WTC11 (cell line): ENCODE data around the gene GRIN2A. TPM values are rescaled to one million over a fixed set of nuclear protein-coding genes. Genes with fewer than 3 reads are reported as not detected.

Source experiments
- ATAC-seq: fragments of 200-7000 bp; cut with Tn5 transposase; 2 replicates; pipeline ENCODE4 v1.10.0; 2021; ENCODE audit warnings: mild to moderate bottlenecking, moderate library complexity
- CTCF ChIA-PET: fragments of 300-600 bp; sonication (Branson Sonifier 250); formaldehyde crosslinking; loops from one replicate; lab custom pipeline; 2021; ENCODE audit warnings: antibody characterized with exemption; lab: Charles Lee
- POLR2A ChIA-PET: fragments of 350-600 bp; sonication (Branson Sonifier 250); formaldehyde crosslinking; loops from one replicate; lab custom pipeline; 2021; ENCODE audit warnings: antibody characterized with exemption; lab: Charles Lee
- DNase-seq: peaks from one replicate; pipeline ENCODE4 v3.0.0; 2021; ENCODE audit warnings: low spot score
- H3K27ac Mint-ChIP-seq: 2 replicates; pipeline ENCODE4 v1.8.0; 2021; ENCODE audit warnings: mixed read lengths
- H3K27me3 Mint-ChIP-seq: 2 replicates; pipeline ENCODE4 v1.8.0; 2021; ENCODE audit warnings: low read depth, mild to moderate bottlenecking, moderate library complexity, mixed read lengths
- H3K36me3 Mint-ChIP-seq: 2 replicates; pipeline ENCODE4 v1.8.0; 2021; ENCODE audit warnings: mixed read lengths
- H3K4me1 Mint-ChIP-seq: 2 replicates; pipeline ENCODE4 v1.8.0; 2022; ENCODE audit warnings: mixed read lengths
- H3K4me3 Mint-ChIP-seq: 2 replicates; pipeline ENCODE4 v1.8.0; 2021; ENCODE audit warnings: mild to moderate bottlenecking, moderate library complexity, mixed read lengths
- H3K9me3 Mint-ChIP-seq: 2 replicates; pipeline ENCODE4 v1.8.0; 2021; ENCODE audit warnings: mixed read lengths
- ATF1 ChIP-seq: sonication (generic); formaldehyde crosslinking; IDR thresholded peaks from 2 replicates; pipeline ENCODE4 v1.8.1; 2023; ENCODE audit warnings: mild to moderate bottlenecking, moderate library complexity, missing genetic modification reagents
- CBFB ChIP-seq: sonication (generic); formaldehyde crosslinking; IDR thresholded peaks from 2 replicates; pipeline ENCODE4 v1.8.1; 2022; ENCODE audit warnings: mild to moderate bottlenecking, low read depth, missing genetic modification reagents
- ELF4 ChIP-seq: sonication (generic); formaldehyde crosslinking; IDR thresholded peaks from 2 replicates; pipeline ENCODE4 v1.8.1; 2022; ENCODE audit warnings: low read depth, mild to moderate bottlenecking, moderate library complexity, missing genetic modification reagents
- GRHL2 ChIP-seq: fragments of 250-450 bp; sonication (Bioruptor Pico); IDR thresholded peaks from 2 replicates; pipeline ENCODE4 v1.8.0; 2022; ENCODE audit warnings: mild to moderate bottlenecking, moderate library complexity; ENCODE audit not compliant: insufficient replicate concordance, severe bottlenecking
- HMGA2 ChIP-seq: fragments of 250-450 bp; sonication (Bioruptor Pico); IDR thresholded peaks from 2 replicates; pipeline ENCODE4 v1.4.0; 2021; ENCODE audit warnings: mild to moderate bottlenecking, moderate library complexity
- JAZF1 ChIP-seq: fragments of 250-450 bp; sonication (Bioruptor Pico); IDR thresholded peaks from 2 replicates; pipeline ENCODE4 v1.9.0; 2021; ENCODE audit warnings: moderate library complexity, mild to moderate bottlenecking, inconsistent platforms
- NFE2L1 ChIP-seq: sonication (generic); formaldehyde crosslinking; IDR thresholded peaks from 2 replicates; pipeline ENCODE4 v1.8.1; 2023; ENCODE audit warnings: missing genetic modification reagents
- NR3C1 ChIP-seq: sonication (generic); formaldehyde crosslinking; conservative IDR thresholded peaks from 2 replicates; pipeline ENCODE4 v1.8.1; 2023; ENCODE audit warnings: low read depth, mild to moderate bottlenecking, missing genetic modification reagents
- RELA ChIP-seq: sonication (generic); formaldehyde crosslinking; IDR thresholded peaks from 2 replicates; pipeline ENCODE4 v1.8.1; 2022; ENCODE audit warnings: missing genetic modification reagents, mild to moderate bottlenecking, borderline replicate concordance
- RORB ChIP-seq: fragments of 250-450 bp; sonication (Bioruptor Pico); IDR thresholded peaks from 2 replicates; pipeline ENCODE4 v1.9.0; 2021; ENCODE audit warnings: mild to moderate bottlenecking
- SOX15 ChIP-seq: fragments of 250-450 bp; sonication (Bioruptor Pico); IDR thresholded peaks from 2 replicates; pipeline ENCODE4 v1.9.0; 2021; ENCODE audit warnings: mild to moderate bottlenecking
- ZNF281 ChIP-seq: sonication (generic); formaldehyde crosslinking; IDR thresholded peaks from 2 replicates; pipeline ENCODE4 v1.8.0; 2023; ENCODE audit warnings: mild to moderate bottlenecking, missing genetic modification reagents
- total RNA-seq: library from RNA; stranded (reverse); gene quantifications from 3 replicates; pipeline ENCODE4 v1.2.3, GENCODE V29; 2021
- TF ChIP-seq, protein P1 (sequence below): sonication (generic); formaldehyde crosslinking; IDR thresholded peaks from 2 replicates; pipeline ENCODE4 v1.8.1; 2023; ENCODE audit warnings: mild to moderate bottlenecking, moderate library complexity, missing genetic modification reagents
- TF ChIP-seq, protein P2 (sequence below): sonication (generic); formaldehyde crosslinking; IDR thresholded peaks from 2 replicates; pipeline ENCODE4 v1.8.0; 2022; ENCODE audit warnings: mild to moderate bottlenecking, missing genetic modification reagents
- TF ChIP-seq, protein P3 (sequence below): sonication (generic); formaldehyde crosslinking; IDR thresholded peaks from 2 replicates; pipeline ENCODE4 v1.8.1; 2023; ENCODE audit warnings: mild to moderate bottlenecking, missing genetic modification reagents
- TF ChIP-seq, protein P4 (sequence below): sonication (generic); formaldehyde crosslinking; IDR thresholded peaks from 2 replicates; pipeline ENCODE4 v1.8.1; 2023; ENCODE audit warnings: mild to moderate bottlenecking, missing genetic modification reagents, moderate library complexity

GRIN2A gene
- total RNA-seq, 1 experiment from 2014 or later, result 3.5 TPM

GRCh38 chr16:10112021-10112420 lies 70.2 kb downstream of the GRIN2A start (continued):
- TF ChIP-seq, protein P1, sequence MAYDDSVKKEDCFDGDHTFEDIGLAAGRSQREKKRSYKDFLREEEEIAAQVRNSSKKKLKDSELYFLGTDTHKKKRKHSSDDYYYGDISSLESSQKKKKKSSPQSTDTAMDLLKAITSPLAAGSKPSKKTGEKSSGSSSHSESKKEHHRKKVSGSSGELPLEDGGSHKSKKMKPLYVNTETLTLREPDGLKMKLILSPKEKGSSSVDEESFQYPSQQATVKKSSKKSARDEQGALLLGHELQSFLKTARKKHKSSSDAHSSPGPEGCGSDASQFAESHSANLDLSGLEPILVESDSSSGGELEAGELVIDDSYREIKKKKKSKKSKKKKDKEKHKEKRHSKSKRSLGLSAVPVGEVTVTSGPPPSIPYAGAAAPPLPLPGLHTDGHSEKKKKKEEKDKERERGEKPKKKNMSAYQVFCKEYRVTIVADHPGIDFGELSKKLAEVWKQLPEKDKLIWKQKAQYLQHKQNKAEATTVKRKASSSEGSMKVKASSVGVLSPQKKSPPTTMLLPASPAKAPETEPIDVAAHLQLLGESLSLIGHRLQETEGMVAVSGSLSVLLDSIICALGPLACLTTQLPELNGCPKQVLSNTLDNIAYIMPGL (CRISPR knock-in tag), result no peak

DNA sequence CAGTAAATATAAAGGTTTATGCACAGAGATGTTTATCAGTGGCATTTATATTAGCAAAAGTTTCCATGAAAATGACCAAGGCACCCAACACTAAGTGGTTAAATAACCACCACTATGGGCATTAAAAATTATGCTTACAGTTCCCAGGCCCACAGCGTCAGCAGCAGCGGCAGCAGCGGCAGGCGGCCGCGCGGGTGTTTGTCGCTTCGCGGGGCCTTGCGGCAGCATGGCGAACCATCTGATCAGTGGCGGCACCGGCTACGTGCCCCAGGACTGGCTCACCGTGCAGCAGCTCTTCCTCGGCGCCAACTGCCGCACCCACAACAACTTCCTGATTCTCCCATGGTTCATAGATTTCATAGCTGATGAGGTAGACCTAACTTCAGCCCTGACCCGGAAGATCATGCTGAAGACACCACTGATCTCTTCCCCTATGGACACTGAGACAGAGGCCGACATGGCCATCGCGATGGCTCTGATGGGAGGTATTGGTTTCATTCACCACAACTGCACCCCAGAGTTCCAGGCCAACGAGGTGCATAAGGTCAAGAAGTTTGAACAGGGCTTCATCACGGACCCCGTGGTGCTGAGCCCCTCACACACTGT lies 71.0 kb downstream of the GRIN2A start:
- ChIA-PET POLR2A (no interaction called here), CTCF (interaction anchor here (1.1 to 1.3 kb wide), 2 partner anchors 25 to 69 kb away, joined by 3 read pairs; no protein-coding TSS in a partner anchor)
- DNase-seq, result no peak
- TF ChIP-seq NFE2L1 (CRISPR knock-in tag) (no peak), SOX15 (CRISPR knock-in tag) (no peak), ZNF281 (no peak), HMGA2 (CRISPR knock-in tag) (no peak), JAZF1 (no peak), NR3C1 (CRISPR knock-in tag) (no peak), ATF1 (CRISPR knock-in tag) (no peak), ELF4 (CRISPR knock-in tag) (no peak), CBFB (CRISPR knock-in tag) (no peak), RORB (CRISPR knock-in tag) (no peak), RELA (CRISPR knock-in tag) (no peak), GRHL2 (CRISPR knock-in tag) (no peak)
- TF ChIP-seq, protein P2, sequence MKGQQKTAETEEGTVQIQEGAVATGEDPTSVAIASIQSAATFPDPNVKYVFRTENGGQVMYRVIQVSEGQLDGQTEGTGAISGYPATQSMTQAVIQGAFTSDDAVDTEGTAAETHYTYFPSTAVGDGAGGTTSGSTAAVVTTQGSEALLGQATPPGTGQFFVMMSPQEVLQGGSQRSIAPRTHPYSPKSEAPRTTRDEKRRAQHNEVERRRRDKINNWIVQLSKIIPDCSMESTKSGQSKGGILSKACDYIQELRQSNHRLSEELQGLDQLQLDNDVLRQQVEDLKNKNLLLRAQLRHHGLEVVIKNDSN (CRISPR knock-in tag), result no peak
- TF ChIP-seq, protein P3, sequence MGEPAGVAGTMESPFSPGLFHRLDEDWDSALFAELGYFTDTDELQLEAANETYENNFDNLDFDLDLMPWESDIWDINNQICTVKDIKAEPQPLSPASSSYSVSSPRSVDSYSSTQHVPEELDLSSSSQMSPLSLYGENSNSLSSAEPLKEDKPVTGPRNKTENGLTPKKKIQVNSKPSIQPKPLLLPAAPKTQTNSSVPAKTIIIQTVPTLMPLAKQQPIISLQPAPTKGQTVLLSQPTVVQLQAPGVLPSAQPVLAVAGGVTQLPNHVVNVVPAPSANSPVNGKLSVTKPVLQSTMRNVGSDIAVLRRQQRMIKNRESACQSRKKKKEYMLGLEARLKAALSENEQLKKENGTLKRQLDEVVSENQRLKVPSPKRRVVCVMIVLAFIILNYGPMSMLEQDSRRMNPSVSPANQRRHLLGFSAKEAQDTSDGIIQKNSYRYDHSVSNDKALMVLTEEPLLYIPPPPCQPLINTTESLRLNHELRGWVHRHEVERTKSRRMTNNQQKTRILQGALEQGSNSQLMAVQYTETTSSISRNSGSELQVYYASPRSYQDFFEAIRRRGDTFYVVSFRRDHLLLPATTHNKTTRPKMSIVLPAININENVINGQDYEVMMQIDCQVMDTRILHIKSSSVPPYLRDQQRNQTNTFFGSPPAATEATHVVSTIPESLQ (CRISPR knock-in tag), result no peak
- TF ChIP-seq, protein P1 (CRISPR knock-in tag), result no peak
- TF ChIP-seq, protein P4, sequence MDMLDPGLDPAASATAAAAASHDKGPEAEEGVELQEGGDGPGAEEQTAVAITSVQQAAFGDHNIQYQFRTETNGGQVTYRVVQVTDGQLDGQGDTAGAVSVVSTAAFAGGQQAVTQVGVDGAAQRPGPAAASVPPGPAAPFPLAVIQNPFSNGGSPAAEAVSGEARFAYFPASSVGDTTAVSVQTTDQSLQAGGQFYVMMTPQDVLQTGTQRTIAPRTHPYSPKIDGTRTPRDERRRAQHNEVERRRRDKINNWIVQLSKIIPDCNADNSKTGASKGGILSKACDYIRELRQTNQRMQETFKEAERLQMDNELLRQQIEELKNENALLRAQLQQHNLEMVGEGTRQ, result no peak
- ATAC-seq, result no peak
- peaks cover 2% of the 10 kb centered on the region; the same call in 1 of the 2 replicates for H3K27me3 Mint-ChIP-seq
- H3K27ac Mint-ChIP-seq, result no peak overlapping the region
- no peak overlapping the region for H3K4me3 Mint-ChIP-seq
- H3K9me3 Mint-ChIP-seq, result peaks cover 7% of the 10 kb centered on the region; the same call in 1 of the 2 replicates
- peaks cover 7% of the 10 kb centered on the region for H3K4me1 Mint-ChIP-seq
- no peaks in the 10 kb centered on the region for H3K36me3 Mint-ChIP-seq
